A549 treated with Mapracorat at 1 μM for 4 hours (cell line): Measurements from ENCODE around the gene PERCC1. TPM values are rescaled to one million over a fixed set of nuclear protein-coding genes. Genes with fewer than 3 reads are reported as not detected.

Experiments
- total RNA-seq: library from RNA; stranded (reverse); fragments of 200-300 nt; extraction: Qiagen RNA extraction; gene quantifications from 5 replicates; pipeline ENCODE4 v1.2.3, GENCODE V29; 2022

Gene PERCC1
- not detected in 5 replicates for total RNA-seq

DNA sequence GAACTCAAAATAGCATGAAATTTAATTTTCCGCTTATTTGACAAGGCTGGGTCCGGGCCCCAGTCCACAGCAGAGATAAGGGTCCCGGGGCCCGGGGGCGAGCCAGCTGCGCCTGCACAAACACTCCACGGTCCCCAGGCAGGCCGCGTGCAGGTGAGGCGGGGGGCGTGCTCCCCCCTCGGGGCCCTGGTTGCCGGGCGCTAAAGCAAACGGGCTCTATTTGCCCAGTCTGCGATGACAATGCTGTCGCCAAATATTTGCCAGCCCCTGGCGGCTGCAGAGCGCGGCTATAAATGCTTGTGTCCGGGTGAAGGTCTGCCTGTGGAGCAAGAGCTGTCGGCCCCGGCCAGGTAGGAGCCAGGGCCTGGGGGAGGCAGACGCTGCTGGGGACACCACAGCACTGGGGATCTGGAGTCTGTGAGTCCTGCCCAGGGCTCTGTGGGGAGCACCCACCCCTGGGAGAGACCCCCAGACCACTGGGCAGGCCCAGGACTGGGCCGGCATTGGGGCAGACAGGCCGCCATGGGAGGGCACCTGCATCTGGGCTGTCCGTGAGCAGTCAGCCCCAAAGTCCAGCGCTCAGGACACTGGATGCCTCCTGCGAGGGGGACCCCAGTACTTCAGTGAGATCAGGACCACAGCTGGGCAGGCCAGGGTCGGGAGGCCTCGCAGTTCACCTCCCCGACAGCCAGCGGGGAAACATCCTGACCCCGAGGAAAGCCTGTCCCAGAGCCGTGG is at the start of gene PERCC1:
Gene PERCC1, plus strand, starts transcription at position 320 of the 738 bp plus-strand sequence. CDS start 1,516 bp downstream, outside the sequence.

DNA sequence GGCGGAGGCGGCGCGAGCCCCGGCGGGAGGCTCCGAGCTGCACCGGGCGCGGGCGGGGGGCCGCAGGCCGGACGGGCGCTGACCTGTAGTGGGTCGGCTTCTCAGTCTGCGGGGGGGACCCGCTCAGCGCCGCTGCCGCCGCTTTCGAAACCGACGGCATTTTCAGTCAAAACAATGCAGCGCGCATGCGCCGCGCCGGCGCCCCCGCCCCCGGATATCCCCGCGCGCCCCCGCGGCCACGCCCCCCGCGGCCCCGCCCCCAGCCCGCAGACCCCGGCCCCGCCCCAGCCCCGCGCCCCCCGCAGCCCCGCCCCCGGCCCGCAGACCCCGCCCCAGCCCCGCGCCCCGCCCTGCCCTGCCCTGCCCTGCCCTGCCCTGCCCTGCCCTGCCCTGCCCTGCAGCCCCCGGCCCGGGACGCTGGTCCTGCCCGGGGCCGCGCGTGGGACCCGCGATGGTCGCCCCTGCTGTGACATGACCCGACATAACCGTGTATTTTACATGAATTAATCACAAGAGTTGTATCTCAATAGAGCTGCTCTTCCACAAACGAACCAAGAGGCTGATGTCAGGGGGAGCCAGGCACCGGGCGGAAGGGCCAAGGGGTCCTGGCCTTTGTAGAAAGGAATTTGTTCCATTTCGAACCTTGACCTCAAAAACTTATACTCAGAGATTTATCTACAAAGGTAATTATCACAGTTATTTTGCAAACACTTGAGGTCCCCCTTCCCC is 16.2 kb upstream of the PERCC1 start, which contains the start of gene UNKL:
Gene UNKL, minus strand, starts transcription at position 173 of the 729 bp plus-strand sequence. Its CDS starts 13 bp downstream, at position 160.

DNA sequence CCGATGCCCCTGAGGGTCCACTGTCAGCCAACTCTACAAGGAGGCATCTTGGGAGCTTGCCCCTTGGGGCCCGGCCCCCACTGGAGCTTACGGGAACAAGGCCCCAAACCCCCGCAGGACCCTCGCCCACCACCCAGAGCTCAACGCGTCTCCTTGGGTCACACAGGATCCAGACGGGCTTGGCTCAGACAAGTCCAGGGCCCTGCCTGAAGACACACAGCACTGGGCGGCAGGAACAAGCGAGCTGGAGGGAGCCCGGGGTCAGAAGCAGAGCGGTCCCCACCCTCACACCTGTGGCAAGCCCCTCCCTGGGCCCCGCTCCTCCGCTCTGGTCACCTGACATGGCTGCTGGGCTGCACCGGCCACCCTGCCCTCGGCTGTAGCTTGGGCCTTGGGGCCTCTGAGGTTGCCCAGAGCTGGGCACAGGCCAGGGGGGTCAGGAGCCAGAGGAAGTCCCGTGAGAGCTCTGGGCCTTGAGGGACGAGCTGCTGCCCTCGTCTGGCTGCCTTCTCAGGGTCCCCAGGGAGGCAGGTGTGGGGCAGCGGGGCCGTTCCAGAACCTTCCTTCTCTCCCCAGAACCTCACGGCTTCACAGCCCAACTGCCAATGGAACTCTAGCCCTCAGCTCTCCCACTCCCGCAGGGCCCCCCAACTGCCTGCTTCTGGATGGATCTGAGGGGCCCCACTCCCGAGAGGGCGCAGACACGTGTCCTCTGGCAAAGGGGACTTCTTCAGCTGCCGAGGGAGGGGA is 13.3 kb downstream of the PERCC1 start, which contains the start of gene CCDC154:
Gene CCDC154, minus strand, starts transcription at position 577 of the 750 bp plus-strand sequence. Its CDS starts 234 bp downstream, at position 343.

GRCh38 chr16:1474796-1475551 is 44.1 kb downstream of the PERCC1 start, which contains the start of gene CLCN7:
TSS of gene CLCN7 (minus strand) at chr16:1475028. CDS start at chr16:1474974, 54 bp downstream.

Other genes starting within 250 kb of the PERCC1 start
- gene TPSG1, start 205.8 kb upstream of the PERCC1 start, total RNA-seq, result not detected in 5 replicates
- gene TPSB2, start 200.9 kb upstream of the PERCC1 start, total RNA-seq, result not detected in 5 replicates
- gene TPSAB1, start 190.4 kb upstream of the PERCC1 start, total RNA-seq, result 0.15 TPM in 1 of 5 replicates, not detected in the others
- gene TPSD1, start 175.0 kb upstream of the PERCC1 start, total RNA-seq, result 0.11 TPM in 1 of 5 replicates, not detected in the others
- gene UBE2I, start 121.4 kb upstream of the PERCC1 start, total RNA-seq, result 154 to 191 TPM (median 162 TPM) in 5 replicates
- gene BAIAP3, start 97.4 kb upstream of the PERCC1 start, total RNA-seq, result 0.49 to 1.4 TPM (median 1.00 TPM) in 5 replicates
- gene TSR3, start 79.2 kb upstream of the PERCC1 start, total RNA-seq, result 56.9 to 97.4 TPM (median 93.0 TPM) in 5 replicates
- gene GNPTG, start 79.1 kb upstream of the PERCC1 start, total RNA-seq, result 24.6 to 38.0 TPM (median 35.0 TPM) in 5 replicates
- 17.0 to 35.5 TPM (median 32.0 TPM) in 5 replicates for gene UNKL, start 16.4 kb upstream of the PERCC1 start, total RNA-seq
- gene UQCC4, start 10.3 kb upstream of the PERCC1 start, total RNA-seq, result 32.7 to 37.9 TPM (median 36.1 TPM) in 5 replicates
- 0.20 to 0.81 TPM (median 0.32 TPM) in 5 replicates for gene CCDC154, start 13.5 kb downstream of the PERCC1 start, total RNA-seq
- 45.9 to 78.5 TPM (median 73.6 TPM) in 5 replicates for gene CLCN7, start 44.0 kb downstream of the PERCC1 start, total RNA-seq
- gene PTX4, start 57.9 kb downstream of the PERCC1 start, total RNA-seq, result not detected in 5 replicates
- 21.9 to 44.1 TPM (median 39.5 TPM) in 5 replicates for gene TELO2, start 62.3 kb downstream of the PERCC1 start, total RNA-seq
- gene TMEM204, start 102.6 kb downstream of the PERCC1 start, total RNA-seq, result 0.17 to 0.20 TPM in 2 of 5 replicates, not detected in the others
- 7.7 to 9.0 TPM (median 8.6 TPM) in 5 replicates for gene IFT140, start 181.0 kb downstream of the PERCC1 start, total RNA-seq
- gene CRAMP1, start 181.3 kb downstream of the PERCC1 start, total RNA-seq, result 10.2 to 21.1 TPM (median 15.9 TPM) in 5 replicates
- 167 to 196 TPM (median 178 TPM) in 5 replicates for gene JPT2, start 247.2 kb downstream of the PERCC1 start, total RNA-seq